SK-N-SH (cell line): Measurements from ENCODE around the gene CCDC175.

Source experiments
- CHD2 ChIP-seq: fragments of 150-350 bp; IDR thresholded peaks from 2 replicates; pipeline ENCODE4 v1.6.1; 2018; ENCODE audit warnings: low read length; ENCODE audit not compliant: partially characterized antibody
- ELF1 ChIP-seq: IDR thresholded peaks from 2 replicates; pipeline ENCODE4 v1.4.0; 2012
- EP300 ChIP-seq, 2 experiments: IDR thresholded peaks; 2 replicates each; pipeline versions ENCODE4 v1.4.0 to v1.6.1; 2012; ENCODE audit warnings: borderline replicate concordance in 1 of 2, low read depth in 1 of 2, low read length in 1 of 2
- EZH2phosphoT487 ChIP-seq: fragments of 200-600 bp; sonication (generic); IDR thresholded peaks from 2 replicates; pipeline ENCODE4 v1.6.1; 2017; ENCODE audit warnings: low read depth, mixed run types, mild to moderate bottlenecking, antibody characterized with exemption, moderate library complexity, borderline replicate concordance
- FOXM1 ChIP-seq: IDR thresholded peaks from 2 replicates; pipeline ENCODE4 v1.4.0; 2012; ENCODE audit warnings: low read depth, mild to moderate bottlenecking
- POLR2AphosphoS5 ChIP-seq: IDR thresholded peaks from 2 replicates; pipeline ENCODE4 v1.6.1; 2012; ENCODE audit warnings: low read depth, low read length
- RAD21 ChIP-seq: IDR thresholded peaks from 2 replicates; pipeline ENCODE4 v1.6.1; 2012; ENCODE audit warnings: mild to moderate bottlenecking, low read length
- TF ChIP-seq, protein P1 (sequence below): fragments of 200-600 bp; sonication (generic); IDR thresholded peaks from 2 replicates; pipeline ENCODE4 v1.6.1; 2017; ENCODE audit warnings: antibody characterized with exemption, mild to moderate bottlenecking, moderate library complexity
- TF ChIP-seq, protein P2 (sequence below): IDR thresholded peaks from 2 replicates; pipeline ENCODE4 v1.4.0; 2012; ENCODE audit warnings: low read depth
- TF ChIP-seq, protein P3 (sequence below): IDR thresholded peaks from 2 replicates; pipeline ENCODE4 v1.6.1; 2012; ENCODE audit warnings: mild to moderate bottlenecking, low read depth, low read length, moderate library complexity

DNA sequence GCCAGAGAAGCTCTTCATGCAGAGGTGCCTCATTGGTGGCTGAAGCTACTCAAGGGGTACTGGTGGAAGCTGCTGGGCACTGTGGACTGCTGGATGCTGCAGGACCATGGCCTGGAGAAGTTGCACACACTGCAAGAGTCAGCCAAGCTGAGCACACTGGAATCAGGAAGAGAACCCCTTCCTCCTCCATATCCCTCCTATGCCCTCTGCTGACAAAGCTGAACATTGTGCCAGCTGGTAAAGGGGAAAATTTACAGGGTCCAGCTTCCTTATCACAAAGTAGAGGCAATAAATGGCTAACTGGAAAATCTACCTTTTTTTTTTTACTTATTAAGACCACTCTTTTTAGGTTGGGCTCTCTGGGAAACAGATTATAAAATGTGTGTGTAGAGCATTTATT lies 6.5 kb downstream of the CCDC175 start:
- TF ChIP-seq EZH2phosphoT487 (no peak), RAD21 (peak; percentile 46), ELF1 (no peak), EP300 (IDR thresholded peaks at IDR 0.05; ENCODE audit: borderline replicate concordance in 1 of 2, low read depth in 1 of 2, low read length in 1 of 2) (no peak), POLR2AphosphoS5 (no peak), CHD2 (no peak), FOXM1 (no peak)
- TF ChIP-seq, protein P1, sequence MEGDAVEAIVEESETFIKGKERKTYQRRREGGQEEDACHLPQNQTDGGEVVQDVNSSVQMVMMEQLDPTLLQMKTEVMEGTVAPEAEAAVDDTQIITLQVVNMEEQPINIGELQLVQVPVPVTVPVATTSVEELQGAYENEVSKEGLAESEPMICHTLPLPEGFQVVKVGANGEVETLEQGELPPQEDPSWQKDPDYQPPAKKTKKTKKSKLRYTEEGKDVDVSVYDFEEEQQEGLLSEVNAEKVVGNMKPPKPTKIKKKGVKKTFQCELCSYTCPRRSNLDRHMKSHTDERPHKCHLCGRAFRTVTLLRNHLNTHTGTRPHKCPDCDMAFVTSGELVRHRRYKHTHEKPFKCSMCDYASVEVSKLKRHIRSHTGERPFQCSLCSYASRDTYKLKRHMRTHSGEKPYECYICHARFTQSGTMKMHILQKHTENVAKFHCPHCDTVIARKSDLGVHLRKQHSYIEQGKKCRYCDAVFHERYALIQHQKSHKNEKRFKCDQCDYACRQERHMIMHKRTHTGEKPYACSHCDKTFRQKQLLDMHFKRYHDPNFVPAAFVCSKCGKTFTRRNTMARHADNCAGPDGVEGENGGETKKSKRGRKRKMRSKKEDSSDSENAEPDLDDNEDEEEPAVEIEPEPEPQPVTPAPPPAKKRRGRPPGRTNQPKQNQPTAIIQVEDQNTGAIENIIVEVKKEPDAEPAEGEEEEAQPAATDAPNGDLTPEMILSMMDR: no peak
- TF ChIP-seq, protein P2, sequence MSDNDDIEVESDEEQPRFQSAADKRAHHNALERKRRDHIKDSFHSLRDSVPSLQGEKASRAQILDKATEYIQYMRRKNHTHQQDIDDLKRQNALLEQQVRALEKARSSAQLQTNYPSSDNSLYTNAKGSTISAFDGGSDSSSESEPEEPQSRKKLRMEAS: no peak
- TF ChIP-seq, protein P3, sequence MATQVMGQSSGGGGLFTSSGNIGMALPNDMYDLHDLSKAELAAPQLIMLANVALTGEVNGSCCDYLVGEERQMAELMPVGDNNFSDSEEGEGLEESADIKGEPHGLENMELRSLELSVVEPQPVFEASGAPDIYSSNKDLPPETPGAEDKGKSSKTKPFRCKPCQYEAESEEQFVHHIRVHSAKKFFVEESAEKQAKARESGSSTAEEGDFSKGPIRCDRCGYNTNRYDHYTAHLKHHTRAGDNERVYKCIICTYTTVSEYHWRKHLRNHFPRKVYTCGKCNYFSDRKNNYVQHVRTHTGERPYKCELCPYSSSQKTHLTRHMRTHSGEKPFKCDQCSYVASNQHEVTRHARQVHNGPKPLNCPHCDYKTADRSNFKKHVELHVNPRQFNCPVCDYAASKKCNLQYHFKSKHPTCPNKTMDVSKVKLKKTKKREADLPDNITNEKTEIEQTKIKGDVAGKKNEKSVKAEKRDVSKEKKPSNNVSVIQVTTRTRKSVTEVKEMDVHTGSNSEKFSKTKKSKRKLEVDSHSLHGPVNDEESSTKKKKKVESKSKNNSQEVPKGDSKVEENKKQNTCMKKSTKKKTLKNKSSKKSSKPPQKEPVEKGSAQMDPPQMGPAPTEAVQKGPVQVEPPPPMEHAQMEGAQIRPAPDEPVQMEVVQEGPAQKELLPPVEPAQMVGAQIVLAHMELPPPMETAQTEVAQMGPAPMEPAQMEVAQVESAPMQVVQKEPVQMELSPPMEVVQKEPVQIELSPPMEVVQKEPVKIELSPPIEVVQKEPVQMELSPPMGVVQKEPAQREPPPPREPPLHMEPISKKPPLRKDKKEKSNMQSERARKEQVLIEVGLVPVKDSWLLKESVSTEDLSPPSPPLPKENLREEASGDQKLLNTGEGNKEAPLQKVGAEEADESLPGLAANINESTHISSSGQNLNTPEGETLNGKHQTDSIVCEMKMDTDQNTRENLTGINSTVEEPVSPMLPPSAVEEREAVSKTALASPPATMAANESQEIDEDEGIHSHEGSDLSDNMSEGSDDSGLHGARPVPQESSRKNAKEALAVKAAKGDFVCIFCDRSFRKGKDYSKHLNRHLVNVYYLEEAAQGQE: no peak
